NB4 (cell line): ENCODE data around the gene NFATC1.

Experiments used
- DNase-seq: peaks from one replicate; pipeline ENCODE4 v3.0.0; 2010; ENCODE audit warnings: low read depth
- H3K4me3 ChIP-seq: one replicate; pipeline ENCODE4 v1.5.1; 2011; ENCODE audit warnings: mild to moderate bottlenecking, low read depth, low read length, moderate library complexity
- CTCF ChIP-seq: IDR thresholded peaks from one replicate; pipeline ENCODE4 v1.5.1; 2012; ENCODE audit warnings: low read depth, low read length
- MAX ChIP-seq: IDR thresholded peaks from 2 replicates; pipeline ENCODE4 v1.6.1; 2011; ENCODE audit warnings: low read depth, low read length
- MYC ChIP-seq: IDR thresholded peaks from 2 replicates; pipeline ENCODE4 v1.6.1; 2011; ENCODE audit warnings: low read depth, low read length
- POLR2A ChIP-seq: IDR thresholded peaks from 2 replicates; pipeline ENCODE4 v1.6.1; 2011; ENCODE audit warnings: mild to moderate bottlenecking; ENCODE audit not compliant: insufficient read length; ENCODE audit errors: extremely low read depth

The NFATC1 gene

GRCh38 chr18:79578396-79579260 lies 182.9 kb downstream of the NFATC1 start:
- H3K4me3 ChIP-seq = no peak overlapping the region
- no peak for DNase-seq
- TF ChIP-seq MYC (no peak), MAX (no peak), POLR2A (no peak), CTCF (no peak)
